ENCODE measurements around the gene PER3. TPM values are rescaled to one million over a fixed set of nuclear protein-coding genes. Genes with fewer than 3 reads are reported as not detected.

Gene PER3
- total and polyA plus RNA-seq, 2 of the 8 experiments (the other 6 are each of a cell fraction or from before 2014, with no cell fraction given) = 8.3 to 9.3 TPM

- FAIRE-seq = no peak
- Histone ChIP-seq H3K27ac (ENCODE audit: low read depth, low read length) (no peak overlapping the region), H3K56ac (replicated peaks; ENCODE audit: insufficient read length, low read depth, low read length) (no peak overlapping the region), H2BK12ac (ENCODE audit: low read depth, low read length) (no peak overlapping the region), H3K14ac (ENCODE audit: insufficient read length) (no peak overlapping the region), H3K79me1 (ENCODE audit: low read depth, low read length) (no peaks in the 10 kb centered on the region), H3K4me1 (replicated peaks in 1 of 4; ENCODE audit: control insufficient read depth in 3 of 4, insufficient read depth in 4 of 4, low read length in 3 of 4) (no peaks in the 10 kb centered on the region), H2BK5ac (ENCODE audit: low read depth, low read length) (no peak overlapping the region), H2BK20ac (ENCODE audit: low read length) (no peak overlapping the region), H3K23me2 (ENCODE audit: low read depth, low read length) (no peaks in the 10 kb centered on the region), H3K4me3 (ENCODE audit: extremely low read depth in 1 of 4, insufficient read depth in 2 of 4, low read depth in 3 of 4, low read length in 4 of 4) (no peak overlapping the region), H3K23ac (ENCODE audit: insufficient read length) (no peak overlapping the region), H2AFZ (ENCODE audit: low read length) (no peak overlapping the region), H3K9me3 (ENCODE audit: insufficient read depth in 2 of 2, low read depth in 1 of 2, low read length in 1 of 2) (no peaks in the 10 kb centered on the region), H3K9ac (replicated peaks in 1 of 4; ENCODE audit: extremely low read depth in 1 of 4, low read depth in 3 of 4, low read length in 3 of 4) (no peak overlapping the region), H2AK5ac (ENCODE audit: low read depth, low read length) (no peak overlapping the region), H3K27me3 (replicated peaks in 1 of 4; ENCODE audit: control insufficient read depth in 3 of 4, extremely low read depth in 1 of 4, insufficient read depth in 3 of 4, low read length in 3 of 4) (no peaks in the 10 kb centered on the region), H3K18ac (ENCODE audit: extremely low read depth, low read length) (no peak overlapping the region), H3K36me3 (ENCODE audit: control insufficient read depth in 2 of 4, insufficient read depth in 4 of 4, low read length in 3 of 4) (no peaks in the 10 kb centered on the region; a peak in 1 of 8 replicates), H4K91ac (replicated peaks; ENCODE audit: insufficient read length, low read length) (no peak overlapping the region), H3K79me2 (ENCODE audit: control insufficient read depth in 1 of 2, insufficient read depth in 2 of 2, low read length in 2 of 2) (no peaks in the 10 kb centered on the region), H2BK15ac (ENCODE audit: low read length) (no peak overlapping the region), H2BK120ac (replicated peaks; ENCODE audit: low read depth, low read length) (no peak overlapping the region), H4K20me1 (replicated peaks in 1 of 2; ENCODE audit: control insufficient read depth in 1 of 2, insufficient read depth in 2 of 2, low read length in 2 of 2) (no peaks in the 10 kb centered on the region), H4K8ac (ENCODE audit: extremely low read depth, insufficient read depth, low read length) (no peak overlapping the region), H3K4ac (replicated peaks; ENCODE audit: insufficient read length, low read depth, low read length) (no peak overlapping the region), H4K5ac (ENCODE audit: insufficient read length, low read depth, low read length) (no peak overlapping the region), H3K4me2 (ENCODE audit: insufficient read depth in 1 of 2, low read depth in 2 of 2, low read length in 2 of 2) (no peak overlapping the region)
- no peak for DNase-seq (ENCODE audit: low read depth in 1 of 2, low spot score in 2 of 2)
- WGBS, 2 experiments (ENCODE audit: extremely low coverage in 1 of 2, insufficient coverage in 1 of 2, insufficient read length in 1 of 2, insufficient replicate concordance in 2 of 2, low coverage in 1 of 2, low lambda C conversion rate in 2 of 2, missing lambda C conversion rate in 1 of 2) = 91% methylated on average over 6 of the region's 6 CpGs; no CpG with 5 or more reads in 1 of the 2 experiments
- ChIA-PET CTCF (ENCODE audit: partially characterized antibody) (no interaction called here), POLR2A (ENCODE audit: partially characterized antibody) (no interaction called here)
- TF ChIP-seq SUZ12 (IDR thresholded peaks at IDR 0.05; ENCODE audit: low read length) (no peak), BCL11A (IDR thresholded peaks at IDR 0.05; ENCODE audit: low read depth in 2 of 2, low read length in 2 of 2) (no peak), CHD1 (IDR thresholded peaks at IDR 0.05; ENCODE audit: low read depth, low read length) (no peak), RNF2 (IDR thresholded peaks at IDR 0.05; ENCODE audit: borderline replicate concordance, low read depth, low read length, missing control alignments, poor library complexity, severe bottlenecking) (no peak), CREB1 (IDR thresholded peaks at IDR 0.05) (no peak), KDM1A (IDR thresholded peaks at IDR 0.05; ENCODE audit: borderline replicate concordance, low read length) (no peak), RAD21 (IDR thresholded peaks at IDR 0.05 in 1 of 2, conservative IDR thresholded peaks at IDR 0.05 in 1 of 2; ENCODE audit: low read depth in 2 of 2, low read length in 2 of 2) (no peak), FOSL1 (IDR thresholded peaks at IDR 0.05; ENCODE audit: insufficient read depth, low read depth, low read length) (no peak), SP2 (IDR thresholded peaks at IDR 0.05; ENCODE audit: low read length) (no peak), CTCF (IDR thresholded peaks at IDR 0.05; ENCODE audit: control extremely low read depth in 1 of 3, insufficient read depth in 1 of 3, low read depth in 1 of 3, low read length in 3 of 3) (no peak), TAF1 (IDR thresholded peaks at IDR 0.05; ENCODE audit: low read depth, low read length) (no peak)
These were observed 87.0 kb downstream of the PER3 start for GRCh38 chr1:7871136-7871535.

Data from H1 (cell line).